ENCODE results near the gene SLAIN1. TPM values are rescaled to one million over a fixed set of nuclear protein-coding genes. Genes with fewer than 3 reads are reported as not detected.

Gene SLAIN1
- total and polyA plus RNA-seq, 2 of the 8 experiments (the other 6 are each of a cell fraction or from before 2014, with no cell fraction given) = 35.0 to 37.7 TPM

DNA sequence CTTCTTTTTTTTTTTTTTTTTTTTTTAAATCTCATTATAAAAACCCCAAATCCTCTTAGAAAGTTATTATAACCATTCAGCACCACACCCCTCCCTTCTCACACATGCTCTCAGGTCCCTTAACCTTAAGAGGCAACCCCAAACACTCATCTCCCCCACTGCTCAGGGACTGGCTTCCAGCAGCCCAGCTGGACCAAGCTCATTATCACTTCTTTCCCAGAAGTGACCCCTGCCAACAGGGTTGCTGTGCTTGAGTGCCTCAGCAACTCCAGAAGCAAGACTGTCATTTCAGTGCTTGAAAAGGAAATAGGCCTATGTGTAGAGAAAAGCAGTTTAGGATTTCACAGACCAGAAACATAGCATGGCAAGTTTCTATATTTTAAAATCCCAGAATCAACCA is 84.3 kb downstream of the SLAIN1 start:
- no peaks in the 10 kb centered on the region for H3K79me1 ChIP-seq (ENCODE audit: low read depth, low read length)
- no peak overlapping the region for H2BK20ac ChIP-seq (ENCODE audit: low read length)
- no peak overlapping the region for H2AFZ ChIP-seq (ENCODE audit: low read length)
- peak overlapping the region; percentile 48 for H4K91ac ChIP-seq (replicated peaks; ENCODE audit: insufficient read length, low read length)
- no peak overlapping the region for H2BK120ac ChIP-seq (replicated peaks; ENCODE audit: low read depth, low read length)
- POLR2A ChIA-PET (ENCODE audit: partially characterized antibody) = no interaction called here
- no peak overlapping the region for H3K14ac ChIP-seq (ENCODE audit: insufficient read length)
- H3K27ac ChIP-seq (ENCODE audit: low read depth, low read length) = no peak overlapping the region
- no peak overlapping the region for H4K8ac ChIP-seq (ENCODE audit: extremely low read depth, insufficient read depth, low read length)
- TF ChIP-seq POU5F1 (IDR thresholded peaks at IDR 0.05; ENCODE audit: low read depth, low read length) (no peak), EGR1 (IDR thresholded peaks at IDR 0.05; ENCODE audit: borderline replicate concordance, low read depth, low read length) (no peak), KDM1A (IDR thresholded peaks at IDR 0.05; ENCODE audit: borderline replicate concordance, low read length) (no peak), SP4 (IDR thresholded peaks at IDR 0.05; ENCODE audit: low read length) (no peak)
- H3K9me3 ChIP-seq (ENCODE audit: insufficient read depth in 2 of 2, low read depth in 1 of 2, low read length in 1 of 2) = peaks cover 0 to 4% of the 10 kb centered on the region in 2 experiments; a peak in 2 of 4 replicates
- H3K4ac ChIP-seq (replicated peaks; ENCODE audit: insufficient read length, low read depth, low read length) = no peak overlapping the region
- H3K4me3 ChIP-seq (ENCODE audit: extremely low read depth in 1 of 4, insufficient read depth in 2 of 4, low read depth in 3 of 4, low read length in 4 of 4) = no peak overlapping the region
- no peaks in the 10 kb centered on the region for H3K36me3 ChIP-seq (ENCODE audit: control insufficient read depth in 2 of 4, insufficient read depth in 4 of 4, low read length in 3 of 4)
- CTCF ChIA-PET (ENCODE audit: partially characterized antibody) = interaction anchor here (0.5 to 8.6 kb wide), 8 partner anchors 10 to 407 kb away, joined by 3 to 78 read pairs (median 4); no protein-coding TSS in a partner anchor
- no peak overlapping the region for H3K9ac ChIP-seq (replicated peaks in 1 of 4; ENCODE audit: extremely low read depth in 1 of 4, low read depth in 3 of 4, low read length in 3 of 4)
- H4K20me1 ChIP-seq (replicated peaks in 1 of 2; ENCODE audit: control insufficient read depth in 1 of 2, insufficient read depth in 2 of 2, low read length in 2 of 2) = no peaks in the 10 kb centered on the region
- H3K18ac ChIP-seq (ENCODE audit: extremely low read depth, low read length) = no peak overlapping the region
- no peak overlapping the region for H3K23ac ChIP-seq (ENCODE audit: insufficient read length)
- no peaks in the 10 kb centered on the region for H3K79me2 ChIP-seq (ENCODE audit: control insufficient read depth in 1 of 2, insufficient read depth in 2 of 2, low read length in 2 of 2)
- H2BK15ac ChIP-seq (ENCODE audit: low read length) = no peak overlapping the region
- no peak overlapping the region for H2BK5ac ChIP-seq (ENCODE audit: low read depth, low read length)
- H4K5ac ChIP-seq (ENCODE audit: insufficient read length, low read depth, low read length) = no peak overlapping the region
- FAIRE-seq (no peak), DNase-seq (ENCODE audit: low read depth in 1 of 2, low spot score in 2 of 2) (no peak)
- peaks cover 0 to 1% (median 0%) of the 10 kb centered on the region in 4 experiments; a peak in 1 of 7 replicates for H3K27me3 ChIP-seq (replicated peaks in 1 of 4; ENCODE audit: control insufficient read depth in 3 of 4, extremely low read depth in 1 of 4, insufficient read depth in 3 of 4, low read length in 3 of 4)
- H3K4me2 ChIP-seq (ENCODE audit: insufficient read depth in 1 of 2, low read depth in 2 of 2, low read length in 2 of 2) = no peak overlapping the region
- 0 out of 2 replicates have a peak overlapping the region, but pooled peaks have one; percentile 68 for H2AK5ac ChIP-seq (ENCODE audit: low read depth, low read length)
- H3K23me2 ChIP-seq (ENCODE audit: low read depth, low read length) = no peaks in the 10 kb centered on the region
- peaks cover 0 to 4% (median 1%) of the 10 kb centered on the region in 4 experiments; a peak in 3 of 7 replicates for H3K4me1 ChIP-seq (replicated peaks in 1 of 4; ENCODE audit: control insufficient read depth in 3 of 4, insufficient read depth in 4 of 4, low read length in 3 of 4)
- H2BK12ac ChIP-seq (ENCODE audit: low read depth, low read length) = no peak overlapping the region; the same call in 1 of the 2 replicates
- H3K56ac ChIP-seq (replicated peaks; ENCODE audit: insufficient read length, low read depth, low read length) = no peak overlapping the region

All from H1 (cell line).